ENCODE data around the gene EEIG1.

Gene EEIG1

GRCh38 chr9:127980706-127981558 lies at the start of gene EEIG1 (continued):
- TF ChIP-seq ZNF837 (tag by site-specific recombination; IDR thresholded peaks at IDR 0.05): no peak
- TF ChIP-seq ZNF530 (tag by site-specific recombination; IDR thresholded peaks at IDR 0.05; ENCODE audit: low read depth): no peak
- no peak for TF ChIP-seq ZNF248 (tag by site-specific recombination; IDR thresholded peaks at IDR 0.05)
- TF ChIP-seq ZSCAN4 (tag by site-specific recombination; IDR thresholded peaks at IDR 0.05): no peak

GRCh38 chr9:128027705-128028104 lies 46.9 kb upstream of the EEIG1 start:
- TF ChIP-seq ZSCAN23 (tag by site-specific recombination; IDR thresholded peaks at IDR 0.05): no peak
- Histone ChIP-seq H3K27ac (ENCODE audit: extremely low read depth, low read depth, low read length) (no peak overlapping the region), H3K36me3 (ENCODE audit: control insufficient read depth in 2 of 2, insufficient read depth in 1 of 2, low read length in 2 of 2) (no peaks in the 10 kb centered on the region), H3K9me3 (ENCODE audit: control insufficient read depth, insufficient read depth, low read depth, low read length) (no peaks in the 10 kb centered on the region), H3K4me1 (ENCODE audit: control insufficient read depth, insufficient read depth, low read length) (no peaks in the 10 kb centered on the region), H3K4me3 (ENCODE audit: low read depth, low read length) (no peak overlapping the region)
- ChIA-PET POLR2A (no interaction called here), CTCF (interaction anchor here (0.6 to 2.8 kb wide), 8 partner anchors 27 to 267 kb away, joined by 3 to 14 read pairs (median 4); no protein-coding TSS in a partner anchor)

GRCh38 chr9:128026773-128027541 lies 46.2 kb upstream of the EEIG1 start:
- Histone ChIP-seq H3K36me3 (ENCODE audit: control insufficient read depth in 2 of 2, insufficient read depth in 1 of 2, low read length in 2 of 2) (no peaks in the 10 kb centered on the region), H3K27ac (ENCODE audit: extremely low read depth, low read depth, low read length) (no peak overlapping the region), H3K9me3 (ENCODE audit: control insufficient read depth, insufficient read depth, low read depth, low read length) (no peaks in the 10 kb centered on the region), H3K4me3 (ENCODE audit: low read depth, low read length) (no peak overlapping the region), H3K4me1 (ENCODE audit: control insufficient read depth, insufficient read depth, low read length) (no peaks in the 10 kb centered on the region)
- ChIA-PET CTCF (interaction anchor here (0.6 to 3.4 kb wide), 10 partner anchors 7 to 266 kb away, joined by 3 to 28 read pairs (median 4); no protein-coding TSS in a partner anchor), POLR2A (interaction anchor here (0.6 kb wide), 2 partner anchors 9 to 731 kb away, joined by 3 to 4 read pairs; no protein-coding TSS in a partner anchor)
- TF ChIP-seq ZNF2 (tag by site-specific recombination; IDR thresholded peaks at IDR 0.05) (no peak), ZFHX2 (tag by site-specific recombination; conservative IDR thresholded peaks at IDR 0.05) (0 out of 2 replicates have a peak, but pooled peaks have one; percentile 15), ZNF768 (tag by site-specific recombination; IDR thresholded peaks at IDR 0.05) (peak; percentile 36; the same call in 1 of the 2 replicates)

- POLR2A ChIA-PET: interaction anchor here (0.6 kb wide), 1 partner anchor 10 kb away, joined by 3 read pairs; no protein-coding TSS in a partner anchor
- Histone ChIP-seq H3K4me3 (ENCODE audit: low read depth, low read length) (no peak overlapping the region), H3K36me3 (ENCODE audit: control insufficient read depth in 2 of 2, insufficient read depth in 1 of 2, low read length in 2 of 2) (no peaks in the 10 kb centered on the region), H3K4me1 (ENCODE audit: control insufficient read depth, insufficient read depth, low read length) (no peaks in the 10 kb centered on the region), H3K27ac (ENCODE audit: extremely low read depth, low read depth, low read length) (no peak overlapping the region), H3K9me3 (ENCODE audit: control insufficient read depth, insufficient read depth, low read depth, low read length) (no peaks in the 10 kb centered on the region)
- TF ChIP-seq ZNF350 (tag by site-specific recombination; IDR thresholded peaks at IDR 0.05) (no peak), ZNF600 (tag by site-specific recombination; IDR thresholded peaks at IDR 0.05) (no peak), ZNF768 (tag by site-specific recombination; IDR thresholded peaks at IDR 0.05) (peak; percentile 64; the same call in 1 of the 2 replicates), ZNF37A (tag by site-specific recombination; IDR thresholded peaks at IDR 0.05) (no peak), ZNF248 (tag by site-specific recombination; IDR thresholded peaks at IDR 0.05) (no peak), HOXA7 (CRISPR knock-in tag; IDR thresholded peaks at IDR 0.05; ENCODE audit: borderline replicate concordance) (no peak), BCL6B (tag by site-specific recombination; IDR thresholded peaks at IDR 0.05) (no peak), ZNF677 (tag by site-specific recombination; IDR thresholded peaks at IDR 0.05) (no peak)
- CTCF ChIA-PET: interaction anchor here (0.7 to 3.4 kb wide), 5 partner anchors 8 to 92 kb away, joined by 3 to 28 read pairs (median 12); no protein-coding TSS in a partner anchor
These were observed 45.5 kb upstream of the EEIG1 start for GRCh38 chr9:128026255-128026772.

Measured in HEK293 (cell line).